Measurements from ENCODE around the gene RCOR2. TPM values are rescaled to one million over a fixed set of nuclear protein-coding genes. Genes with fewer than 3 reads are reported as not detected.
A peak's percentile ranks its signal among the peaks of the same experiment; 100 is the strongest.

The RCOR2 gene
- total RNA-seq, 1 experiment from 2014 or later, result 3.4 TPM

DNA sequence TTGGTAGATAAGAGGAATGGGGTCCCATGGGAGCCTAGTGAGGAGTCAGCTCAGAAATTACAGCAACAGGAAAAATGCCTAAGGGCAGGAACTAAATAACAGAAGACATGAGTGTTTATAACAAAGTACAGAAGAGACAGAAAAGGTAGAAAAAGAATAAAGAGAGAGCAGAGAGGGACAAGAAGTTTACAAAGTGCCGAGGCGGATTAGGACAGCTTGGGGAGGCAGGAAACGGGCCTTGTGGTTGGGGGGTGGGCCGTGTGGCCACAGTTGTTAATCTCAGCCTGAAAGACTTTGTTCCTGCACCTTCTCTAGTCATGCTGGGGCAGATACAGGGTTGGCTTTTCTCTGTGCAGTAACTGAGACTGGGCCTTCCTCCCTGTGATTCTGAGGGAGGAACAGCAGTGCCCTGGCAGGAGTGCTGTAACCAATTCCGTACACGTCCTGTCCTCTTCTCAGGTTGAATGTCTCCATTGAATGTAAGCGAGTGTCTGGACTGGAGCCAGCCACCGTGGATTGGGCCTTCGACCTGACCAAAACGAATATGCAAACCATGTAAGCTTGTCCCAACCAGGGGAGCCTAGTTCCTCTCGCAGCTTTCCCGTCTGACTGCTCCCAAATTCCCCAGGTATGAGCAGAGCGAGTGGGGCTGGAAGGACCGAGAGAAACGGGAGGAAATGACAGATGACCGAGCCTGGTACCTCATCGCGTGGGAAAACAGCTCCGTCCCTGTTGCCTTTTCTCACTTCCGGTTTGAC lies 35.0 kb upstream of the RCOR2 start:
- Histone ChIP-seq H2AFZ (no peak overlapping the region), H3F3A (ENCODE audit: insufficient read depth, low read depth) (peaks cover 14% of the 10 kb centered on the region; the same call in 1 of the 2 replicates), H3K79me2 (ENCODE audit: low read depth) (no peaks in the 10 kb centered on the region), H3K4me3 (no peak overlapping the region), H3K4me1 (replicated peaks; ENCODE audit: insufficient read depth) (no peaks in the 10 kb centered on the region), H3K27ac (no peak overlapping the region), H3K4me2 (no peak overlapping the region), H3K27me3 (ENCODE audit: insufficient read depth, low read depth) (no peaks in the 10 kb centered on the region), H3K9me3 (ENCODE audit: insufficient read depth, low read depth) (no peaks in the 10 kb centered on the region), H3K36me3 (ENCODE audit: low read depth) (peaks cover 27% of the 10 kb centered on the region), H4K20me1 (ENCODE audit: insufficient read depth) (peaks cover 4% of the 10 kb centered on the region), H3K9me2 (ENCODE audit: insufficient read depth) (no peaks in the 10 kb centered on the region)
- POLR2A ChIA-PET (ENCODE audit: unreplicated experiment), result no interaction called here
- no peak for DNase-seq
- CTCF ChIA-PET, result interaction anchor here (0.5 to 0.6 kb wide), 2 partner anchors 143 to 1057 kb away, joined by 13 to 14 read pairs; no protein-coding TSS in a partner anchor
- intact Hi-C loops (cut with micrococcal nuclease; ENCODE audit: unreplicated experiment), result no loop called here
- TF ChIP-seq EZH2 (IDR thresholded peaks at IDR 0.05; ENCODE audit: low read depth), result no peak
- TF ChIP-seq, protein P1, sequence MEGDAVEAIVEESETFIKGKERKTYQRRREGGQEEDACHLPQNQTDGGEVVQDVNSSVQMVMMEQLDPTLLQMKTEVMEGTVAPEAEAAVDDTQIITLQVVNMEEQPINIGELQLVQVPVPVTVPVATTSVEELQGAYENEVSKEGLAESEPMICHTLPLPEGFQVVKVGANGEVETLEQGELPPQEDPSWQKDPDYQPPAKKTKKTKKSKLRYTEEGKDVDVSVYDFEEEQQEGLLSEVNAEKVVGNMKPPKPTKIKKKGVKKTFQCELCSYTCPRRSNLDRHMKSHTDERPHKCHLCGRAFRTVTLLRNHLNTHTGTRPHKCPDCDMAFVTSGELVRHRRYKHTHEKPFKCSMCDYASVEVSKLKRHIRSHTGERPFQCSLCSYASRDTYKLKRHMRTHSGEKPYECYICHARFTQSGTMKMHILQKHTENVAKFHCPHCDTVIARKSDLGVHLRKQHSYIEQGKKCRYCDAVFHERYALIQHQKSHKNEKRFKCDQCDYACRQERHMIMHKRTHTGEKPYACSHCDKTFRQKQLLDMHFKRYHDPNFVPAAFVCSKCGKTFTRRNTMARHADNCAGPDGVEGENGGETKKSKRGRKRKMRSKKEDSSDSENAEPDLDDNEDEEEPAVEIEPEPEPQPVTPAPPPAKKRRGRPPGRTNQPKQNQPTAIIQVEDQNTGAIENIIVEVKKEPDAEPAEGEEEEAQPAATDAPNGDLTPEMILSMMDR (conservative IDR thresholded peaks at IDR 0.05), result no peak
- no TSS peak for BruUV-seq (replicated peaks)

DNA sequence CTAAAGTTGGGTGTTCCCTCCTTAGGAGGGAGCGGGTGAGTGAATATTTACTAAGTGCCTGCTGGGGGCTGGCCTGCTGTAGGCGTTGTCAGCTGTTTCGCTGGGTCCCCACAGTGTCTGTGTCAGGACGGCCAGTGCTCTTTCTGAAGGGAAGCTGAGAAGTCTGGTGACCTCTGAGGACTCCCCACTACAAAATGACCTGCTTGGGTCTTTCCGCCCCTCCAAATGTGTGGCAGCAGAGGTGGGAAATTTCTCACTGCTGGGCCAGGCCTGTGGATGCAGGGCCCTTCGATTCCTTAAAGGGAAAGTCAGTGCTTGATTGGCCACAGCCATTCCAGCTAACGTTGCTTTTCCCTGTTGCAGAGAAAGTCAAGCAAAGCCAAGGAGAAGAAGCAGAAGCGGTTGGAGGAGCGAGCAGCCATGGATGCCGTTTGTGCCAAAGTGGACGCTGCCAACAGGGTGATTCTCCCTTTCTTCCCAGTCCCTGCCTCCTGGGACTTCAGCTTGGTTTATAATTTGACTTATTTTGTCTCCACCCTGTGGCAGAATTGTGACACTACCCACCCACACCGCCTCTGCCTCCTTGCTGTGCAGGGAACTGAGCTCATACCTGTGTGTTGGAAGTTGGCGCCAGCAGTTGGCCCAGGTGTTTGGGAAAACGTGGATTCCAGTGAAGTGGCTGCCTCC lies 28.7 kb upstream of the RCOR2 start:
- Histone ChIP-seq H3K4me3 (no peak overlapping the region), H3K27me3 (ENCODE audit: insufficient read depth, low read depth) (no peaks in the 10 kb centered on the region), H4K20me1 (ENCODE audit: insufficient read depth) (peaks cover 37% of the 10 kb centered on the region), H3K9me3 (ENCODE audit: insufficient read depth, low read depth) (no peaks in the 10 kb centered on the region), H2AFZ (no peak overlapping the region), H3K9me2 (ENCODE audit: insufficient read depth) (no peaks in the 10 kb centered on the region), H3K36me3 (ENCODE audit: low read depth) (peaks cover 41% of the 10 kb centered on the region), H3K4me1 (replicated peaks; ENCODE audit: insufficient read depth) (peaks cover 7% of the 10 kb centered on the region; the same call in 1 of the 2 replicates), H3K4me2 (no peak overlapping the region), H3K79me2 (ENCODE audit: low read depth) (peaks cover 39% of the 10 kb centered on the region), H3K27ac (no peak overlapping the region), H3F3A (ENCODE audit: insufficient read depth, low read depth) (peaks cover 31% of the 10 kb centered on the region; the same call in 1 of the 2 replicates)
- ChIA-PET POLR2A (ENCODE audit: unreplicated experiment) (interaction anchor here (0.6 to 0.7 kb wide), 6 partner anchors 14 to 1159 kb away, joined by 3 to 14 read pairs (median 3); no protein-coding TSS in a partner anchor), CTCF (interaction anchor here (0.5 to 2.2 kb wide), 14 partner anchors 11 to 410 kb away, joined by 3 to 35 read pairs (median 6); partner anchors contain the start of genes MARK2 and RCOR2)
- DNase-seq, result peak; percentile 66 to 74
- intact Hi-C loops (cut with micrococcal nuclease; ENCODE audit: unreplicated experiment), result loop anchor here (1.0 kb wide), 3 partner anchors 73 to 177 kb away; partner anchors contain the start of gene ZFTA
- no TSS peak for BruUV-seq (replicated peaks)
- TF ChIP-seq, protein P1 (conservative IDR thresholded peaks at IDR 0.05), result peak; percentile 83
- no peak for TF ChIP-seq EZH2 (IDR thresholded peaks at IDR 0.05; ENCODE audit: low read depth)

DNA sequence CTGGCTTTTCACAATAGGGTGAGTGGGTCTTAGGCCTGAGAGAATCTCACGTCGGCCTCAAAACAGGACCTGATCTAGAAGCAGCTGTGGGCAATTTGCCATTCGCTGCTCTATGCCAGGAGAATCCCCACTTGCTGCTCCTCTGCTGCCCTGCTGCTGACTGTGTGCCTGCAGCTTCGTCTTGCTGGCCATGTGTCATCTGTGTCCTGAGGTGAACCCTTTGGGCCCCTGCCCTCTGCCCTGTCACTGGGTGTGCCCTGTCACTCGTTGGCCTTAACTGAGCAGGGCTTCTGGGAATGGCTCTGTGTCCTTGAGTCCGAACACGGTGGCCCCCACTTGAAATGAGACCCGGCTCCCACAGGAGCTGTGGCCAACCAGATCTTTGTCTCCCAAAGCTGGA lies 28.0 kb upstream of the RCOR2 start:
- H3K27ac ChIP-seq, result no peak overlapping the region
- CTCF ChIA-PET, result interaction anchor here (1.4 to 2.2 kb wide), 2 partner anchors 10 to 107 kb away, joined by 9 to 35 read pairs; partner anchors contain the start of gene MARK2
- no peak for DNase-seq
- no peak overlapping the region for H3K4me2 ChIP-seq
- peaks cover 37% of the 10 kb centered on the region for H3K36me3 ChIP-seq (ENCODE audit: low read depth)
- intact Hi-C loops (cut with micrococcal nuclease; ENCODE audit: unreplicated experiment), result loop anchor here (1.0 kb wide), 3 partner anchors 73 to 177 kb away; partner anchors contain the start of gene ZFTA
- H3K9me2 ChIP-seq (ENCODE audit: insufficient read depth), result no peaks in the 10 kb centered on the region
- H3K27me3 ChIP-seq (ENCODE audit: insufficient read depth, low read depth), result no peaks in the 10 kb centered on the region
- TF ChIP-seq, protein P1 (conservative IDR thresholded peaks at IDR 0.05), result no peak
- TF ChIP-seq EZH2 (IDR thresholded peaks at IDR 0.05; ENCODE audit: low read depth), result no peak
- H3K4me3 ChIP-seq, result no peak overlapping the region
- peaks cover 31% of the 10 kb centered on the region; the same call in 1 of the 2 replicates for H3F3A ChIP-seq (ENCODE audit: insufficient read depth, low read depth)
- H4K20me1 ChIP-seq (ENCODE audit: insufficient read depth), result peaks cover 43% of the 10 kb centered on the region
- H2AFZ ChIP-seq, result no peak overlapping the region
- H3K79me2 ChIP-seq (ENCODE audit: low read depth), result peaks cover 45% of the 10 kb centered on the region
- H3K4me1 ChIP-seq (replicated peaks; ENCODE audit: insufficient read depth), result peaks cover 13% of the 10 kb centered on the region
- POLR2A ChIA-PET (ENCODE audit: unreplicated experiment), result no interaction called here
- BruUV-seq (replicated peaks), result no TSS peak
- no peaks in the 10 kb centered on the region for H3K9me3 ChIP-seq (ENCODE audit: insufficient read depth, low read depth)
